A549 (cell line): ENCODE measurements around the gene RGS19.

Experiments
- TF ChIP-seq, protein P1 (sequence below): fragments of >200 bp; sonication (Bioruptor Twin); formaldehyde crosslinking; IDR thresholded peaks from 3 replicates; pipeline ENCODE4 v1.5.1; 2016
- TF ChIP-seq, protein P2 (sequence below): fragments of 250-450 bp; sonication (Bioruptor Pico); IDR thresholded peaks from 2 replicates; pipeline ENCODE4 v1.5.0; 2021; ENCODE audit warnings: mild to moderate bottlenecking, moderate library complexity, borderline replicate concordance

DNA sequence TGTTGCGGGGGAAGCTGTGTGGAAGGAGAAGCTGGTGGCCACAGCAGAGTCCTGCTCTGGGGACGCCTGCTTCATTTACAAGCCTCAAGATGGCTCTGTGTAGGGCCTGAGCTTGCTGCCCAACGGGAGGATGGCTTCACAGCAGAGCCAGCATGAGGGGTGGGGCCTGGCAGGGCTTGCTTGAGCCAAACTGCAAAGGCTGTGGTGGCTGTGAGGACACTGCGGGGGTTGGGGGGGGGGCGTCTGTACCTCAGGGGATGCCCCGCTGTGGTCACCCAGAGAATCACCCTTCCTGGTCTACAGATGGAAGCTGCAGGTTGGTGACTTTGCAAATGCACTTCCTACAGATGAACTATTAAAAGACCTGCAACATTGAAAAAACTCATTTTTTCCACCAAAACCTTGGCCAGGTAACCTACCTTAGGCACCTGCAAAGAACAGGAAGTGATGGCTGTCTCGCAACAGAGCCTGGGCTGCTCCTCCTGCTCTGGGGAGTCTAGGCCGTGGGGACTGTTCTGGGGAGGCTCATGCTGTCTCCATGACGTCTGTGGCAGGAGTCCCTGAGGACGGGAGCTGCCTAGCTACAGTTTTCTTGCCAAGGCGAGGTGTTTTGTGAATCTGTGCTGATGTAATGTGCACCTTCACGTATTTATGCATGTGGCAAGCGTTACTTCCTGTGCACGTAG lies 20.7 kb upstream of the RGS19 start:
- TF ChIP-seq, protein P1, sequence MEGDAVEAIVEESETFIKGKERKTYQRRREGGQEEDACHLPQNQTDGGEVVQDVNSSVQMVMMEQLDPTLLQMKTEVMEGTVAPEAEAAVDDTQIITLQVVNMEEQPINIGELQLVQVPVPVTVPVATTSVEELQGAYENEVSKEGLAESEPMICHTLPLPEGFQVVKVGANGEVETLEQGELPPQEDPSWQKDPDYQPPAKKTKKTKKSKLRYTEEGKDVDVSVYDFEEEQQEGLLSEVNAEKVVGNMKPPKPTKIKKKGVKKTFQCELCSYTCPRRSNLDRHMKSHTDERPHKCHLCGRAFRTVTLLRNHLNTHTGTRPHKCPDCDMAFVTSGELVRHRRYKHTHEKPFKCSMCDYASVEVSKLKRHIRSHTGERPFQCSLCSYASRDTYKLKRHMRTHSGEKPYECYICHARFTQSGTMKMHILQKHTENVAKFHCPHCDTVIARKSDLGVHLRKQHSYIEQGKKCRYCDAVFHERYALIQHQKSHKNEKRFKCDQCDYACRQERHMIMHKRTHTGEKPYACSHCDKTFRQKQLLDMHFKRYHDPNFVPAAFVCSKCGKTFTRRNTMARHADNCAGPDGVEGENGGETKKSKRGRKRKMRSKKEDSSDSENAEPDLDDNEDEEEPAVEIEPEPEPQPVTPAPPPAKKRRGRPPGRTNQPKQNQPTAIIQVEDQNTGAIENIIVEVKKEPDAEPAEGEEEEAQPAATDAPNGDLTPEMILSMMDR, result no peak
- TF ChIP-seq, protein P2, sequence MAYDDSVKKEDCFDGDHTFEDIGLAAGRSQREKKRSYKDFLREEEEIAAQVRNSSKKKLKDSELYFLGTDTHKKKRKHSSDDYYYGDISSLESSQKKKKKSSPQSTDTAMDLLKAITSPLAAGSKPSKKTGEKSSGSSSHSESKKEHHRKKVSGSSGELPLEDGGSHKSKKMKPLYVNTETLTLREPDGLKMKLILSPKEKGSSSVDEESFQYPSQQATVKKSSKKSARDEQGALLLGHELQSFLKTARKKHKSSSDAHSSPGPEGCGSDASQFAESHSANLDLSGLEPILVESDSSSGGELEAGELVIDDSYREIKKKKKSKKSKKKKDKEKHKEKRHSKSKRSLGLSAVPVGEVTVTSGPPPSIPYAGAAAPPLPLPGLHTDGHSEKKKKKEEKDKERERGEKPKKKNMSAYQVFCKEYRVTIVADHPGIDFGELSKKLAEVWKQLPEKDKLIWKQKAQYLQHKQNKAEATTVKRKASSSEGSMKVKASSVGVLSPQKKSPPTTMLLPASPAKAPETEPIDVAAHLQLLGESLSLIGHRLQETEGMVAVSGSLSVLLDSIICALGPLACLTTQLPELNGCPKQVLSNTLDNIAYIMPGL (CRISPR knock-in tag), result no peak
